Smooth muscle cell (in vitro differentiated cells): ENCODE data around the gene BTNL9. TPM values are rescaled to one million over a fixed set of nuclear protein-coding genes. Genes with fewer than 3 reads are reported as not detected.
"Not testable (repeated sequence)": the region's sequence is repeated elsewhere in the genome, so short reads cannot be mapped to it uniquely, and the experiment has no call there.

Experiments
- DNase-seq: peaks from one replicate; lab custom pipeline; 2025; ENCODE audit not compliant: unreplicated experiment; lab: John Stamatoyannopoulos, UW
- H2AFZ ChIP-seq: fragments of 200-600 bp; sonication (generic); 2 replicates; pipeline ENCODE4 v1.6.0; 2016; ENCODE audit warnings: antibody characterized with exemption, low read depth, mild to moderate bottlenecking
- H3F3A ChIP-seq: fragments of 200-600 bp; sonication (generic); 2 replicates; pipeline ENCODE4 v1.6.0; 2017; ENCODE audit warnings: antibody characterized with exemption, low read depth
- H3K27ac ChIP-seq: fragments of 200-600 bp; sonication (generic); 2 replicates; pipeline ENCODE4 v1.5.1; 2016; ENCODE audit warnings: low read depth, mild to moderate bottlenecking
- H3K27me3 ChIP-seq: fragments of 200-600 bp; sonication (generic); 2 replicates; pipeline ENCODE4 v1.6.1; 2016; ENCODE audit warnings: low read depth, mild to moderate bottlenecking
- H3K36me3 ChIP-seq: fragments of 200-600 bp; sonication (generic); 2 replicates; pipeline ENCODE4 v1.5.1; 2016; ENCODE audit warnings: low read depth
- H3K4me1 ChIP-seq: fragments of 200-600 bp; sonication (generic); 2 replicates; pipeline ENCODE4 v1.5.1; 2016; ENCODE audit warnings: low read depth
- H3K4me2 ChIP-seq: fragments of 200-600 bp; sonication (generic); 2 replicates; pipeline ENCODE4 v1.6.0; 2016; ENCODE audit warnings: mild to moderate bottlenecking
- H3K4me3 ChIP-seq: fragments of 200-600 bp; sonication (generic); 2 replicates; pipeline ENCODE4 v1.5.1; 2016; ENCODE audit warnings: mild to moderate bottlenecking
- H3K79me2 ChIP-seq: fragments of 200-600 bp; sonication (generic); 2 replicates; pipeline ENCODE4 v1.6.0; 2016; ENCODE audit warnings: low read depth, mild to moderate bottlenecking
- H3K9ac ChIP-seq: fragments of 200-600 bp; sonication (generic); 2 replicates; pipeline ENCODE4 v1.6.0; 2016; ENCODE audit warnings: low read depth
- H3K9me3 ChIP-seq: fragments of 200-600 bp; sonication (generic); replicated peaks from 2 replicates; pipeline ENCODE4 v1.5.1; 2016; ENCODE audit warnings: low read depth
- H4K20me1 ChIP-seq: fragments of 200-600 bp; sonication (generic); 2 replicates; pipeline ENCODE4 v1.6.0; 2016; ENCODE audit warnings: low read depth
- WGBS: methylation state at CpG from one replicate; pipeline ENCODE4 v1.1.7; 2016; ENCODE audit warnings: low lambda C conversion rate; 5-methylcytosine and 5-hydroxymethylcytosine counted together
- polyA plus RNA-seq: library from polyadenylated mRNA; unstranded; fragments of >200 nt; fragmentation: Nextera tagmentation; extraction: Ambion mirVana; gene quantifications from 2 replicates; pipeline ENCODE4 v1.2.1, GENCODE V29; 2016
- total RNA-seq: library from RNA; depleted of rRNA; stranded (reverse); fragments of >200 nt; gene quantifications from 2 replicates; pipeline ENCODE4 v1.2.3, GENCODE V29; 2014
- TF ChIP-seq, protein P1 (sequence below): fragments of 200-600 bp; sonication (generic); IDR thresholded peaks from 2 replicates; pipeline ENCODE4 v1.5.1; 2017; ENCODE audit warnings: borderline replicate concordance, mild to moderate bottlenecking, antibody characterized with exemption; ENCODE audit not compliant: insufficient read depth, poor library complexity, severe bottlenecking

BTNL9 gene
- total and polyA plus RNA-seq, 2 experiments from 2014 or later = not detected

DNA sequence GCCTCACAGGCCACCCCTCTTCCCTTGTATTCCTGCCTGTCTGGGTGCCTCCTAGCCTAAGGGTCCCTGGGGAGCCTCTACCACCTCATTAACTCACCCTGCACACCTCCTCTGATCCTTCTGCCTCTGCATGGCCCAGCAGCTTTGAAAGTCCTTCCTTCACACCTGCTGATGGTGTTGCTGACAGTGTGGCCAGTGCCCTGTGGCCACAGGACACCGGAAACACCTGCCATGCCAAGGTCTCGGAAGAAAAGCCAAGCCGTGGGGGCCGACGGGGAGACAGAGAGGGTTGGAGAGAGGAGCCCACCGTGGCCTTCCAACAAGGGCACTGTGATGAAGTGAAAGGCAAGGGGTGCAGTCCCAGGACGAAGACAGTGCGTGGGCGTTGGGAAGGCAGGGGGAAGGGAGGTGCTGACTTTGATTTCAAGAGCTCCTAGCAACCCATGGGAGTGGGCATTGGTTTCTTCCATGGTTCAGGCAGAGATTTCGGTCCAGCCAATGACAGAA lies 4.1 kb downstream of the BTNL9 start:
- H4K20me1 ChIP-seq = no peaks in the 10 kb centered on the region
- H3K36me3 ChIP-seq = no peaks in the 10 kb centered on the region
- H3K4me1 ChIP-seq = no peaks in the 10 kb centered on the region
- TF ChIP-seq, protein P1, sequence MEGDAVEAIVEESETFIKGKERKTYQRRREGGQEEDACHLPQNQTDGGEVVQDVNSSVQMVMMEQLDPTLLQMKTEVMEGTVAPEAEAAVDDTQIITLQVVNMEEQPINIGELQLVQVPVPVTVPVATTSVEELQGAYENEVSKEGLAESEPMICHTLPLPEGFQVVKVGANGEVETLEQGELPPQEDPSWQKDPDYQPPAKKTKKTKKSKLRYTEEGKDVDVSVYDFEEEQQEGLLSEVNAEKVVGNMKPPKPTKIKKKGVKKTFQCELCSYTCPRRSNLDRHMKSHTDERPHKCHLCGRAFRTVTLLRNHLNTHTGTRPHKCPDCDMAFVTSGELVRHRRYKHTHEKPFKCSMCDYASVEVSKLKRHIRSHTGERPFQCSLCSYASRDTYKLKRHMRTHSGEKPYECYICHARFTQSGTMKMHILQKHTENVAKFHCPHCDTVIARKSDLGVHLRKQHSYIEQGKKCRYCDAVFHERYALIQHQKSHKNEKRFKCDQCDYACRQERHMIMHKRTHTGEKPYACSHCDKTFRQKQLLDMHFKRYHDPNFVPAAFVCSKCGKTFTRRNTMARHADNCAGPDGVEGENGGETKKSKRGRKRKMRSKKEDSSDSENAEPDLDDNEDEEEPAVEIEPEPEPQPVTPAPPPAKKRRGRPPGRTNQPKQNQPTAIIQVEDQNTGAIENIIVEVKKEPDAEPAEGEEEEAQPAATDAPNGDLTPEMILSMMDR = no peak
- no peaks in the 10 kb centered on the region for H3K9me3 ChIP-seq
- peaks cover 48% of the 10 kb centered on the region for H3K27me3 ChIP-seq
- no peak overlapping the region for H3K4me3 ChIP-seq
- no peak overlapping the region for H2AFZ ChIP-seq
- DNase-seq = no peak
- WGBS = 90% methylated on average over 10 of the region's 10 CpGs
- no peaks in the 10 kb centered on the region for H3K79me2 ChIP-seq
- no peak overlapping the region for H3K9ac ChIP-seq
- H3F3A ChIP-seq = no peaks in the 10 kb centered on the region
- no peak overlapping the region for H3K4me2 ChIP-seq
- no peak overlapping the region for H3K27ac ChIP-seq

DNA sequence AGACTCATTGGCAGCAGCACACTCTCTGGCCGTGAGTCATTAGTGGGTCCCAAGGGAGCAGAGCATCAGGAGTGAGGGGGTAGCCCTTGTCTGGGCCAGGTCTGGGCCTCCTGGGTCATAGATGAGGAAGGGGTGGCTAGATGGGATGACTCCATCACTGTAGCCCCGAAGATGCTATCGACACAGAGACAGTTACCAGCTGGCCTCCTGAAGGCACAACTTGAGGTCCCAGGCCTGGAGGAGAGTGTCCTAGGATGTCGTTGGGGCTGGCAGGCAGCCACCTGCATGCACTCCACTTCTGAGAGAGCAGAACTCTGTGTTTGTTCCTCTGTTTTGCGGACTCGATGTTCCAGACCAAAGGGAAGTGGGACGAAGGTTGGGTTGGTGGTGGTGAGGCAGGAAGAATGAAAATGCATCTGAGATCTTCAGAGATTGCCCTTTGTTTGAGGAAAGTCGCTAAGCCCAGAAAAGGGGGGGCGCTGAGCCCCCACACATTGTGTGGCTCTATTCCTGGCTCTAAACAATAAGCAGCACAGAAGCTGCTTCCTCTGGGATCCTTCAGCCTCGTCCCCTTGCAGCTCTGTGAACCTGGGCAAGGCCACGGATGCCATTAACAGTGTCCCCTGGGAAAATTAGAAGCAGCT lies 4.7 kb downstream of the BTNL9 start:
- Histone ChIP-seq H4K20me1 (no peaks in the 10 kb centered on the region), H3K9me3 (no peaks in the 10 kb centered on the region), H3K79me2 (no peaks in the 10 kb centered on the region), H3K9ac (no peak overlapping the region), H3K4me2 (no peak overlapping the region), H3K4me1 (no peaks in the 10 kb centered on the region), H2AFZ (no peak overlapping the region), H3K4me3 (no peak overlapping the region), H3F3A (no peaks in the 10 kb centered on the region), H3K27ac (no peak overlapping the region), H3K27me3 (peaks cover 55% of the 10 kb centered on the region), H3K36me3 (no peaks in the 10 kb centered on the region)
- DNase-seq = no peak
- 81% methylated on average over 11 of the region's 11 CpGs for WGBS
- TF ChIP-seq, protein P1 = no peak

DNA sequence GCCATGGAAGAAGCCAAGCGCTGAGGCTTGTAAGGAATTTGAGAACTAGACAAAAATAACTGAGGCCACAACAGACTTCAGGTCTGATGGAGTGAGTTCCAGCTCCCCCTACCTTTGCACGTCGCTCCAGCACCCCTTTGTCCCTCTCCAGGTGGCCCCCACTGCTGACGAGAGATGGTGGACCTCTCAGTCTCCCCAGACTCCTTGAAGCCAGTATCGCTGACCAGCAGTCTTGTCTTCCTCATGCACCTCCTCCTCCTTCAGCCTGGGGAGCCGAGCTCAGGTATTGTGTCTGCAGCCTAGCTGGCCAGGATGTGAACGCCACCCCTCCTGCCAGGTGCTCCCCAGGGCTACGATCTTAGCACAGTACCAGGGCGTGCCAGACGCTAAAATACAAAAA lies 5.2 kb downstream of the BTNL9 start:
- H3K9me3 ChIP-seq = no peaks in the 10 kb centered on the region
- no peak overlapping the region for H2AFZ ChIP-seq
- H3K27ac ChIP-seq = no peak overlapping the region
- H3F3A ChIP-seq = no peaks in the 10 kb centered on the region
- DNase-seq = no peak
- 81% methylated on average over 10 of the region's 10 CpGs for WGBS
- peaks cover 57% of the 10 kb centered on the region for H3K27me3 ChIP-seq
- H3K4me2 ChIP-seq = no peak overlapping the region
- H3K4me1 ChIP-seq = no peaks in the 10 kb centered on the region
- no peak overlapping the region for H3K4me3 ChIP-seq
- H3K9ac ChIP-seq = no peak overlapping the region
- no peaks in the 10 kb centered on the region for H3K79me2 ChIP-seq
- H4K20me1 ChIP-seq = no peaks in the 10 kb centered on the region
- TF ChIP-seq, protein P1 = no peak
- no peaks in the 10 kb centered on the region for H3K36me3 ChIP-seq

DNA sequence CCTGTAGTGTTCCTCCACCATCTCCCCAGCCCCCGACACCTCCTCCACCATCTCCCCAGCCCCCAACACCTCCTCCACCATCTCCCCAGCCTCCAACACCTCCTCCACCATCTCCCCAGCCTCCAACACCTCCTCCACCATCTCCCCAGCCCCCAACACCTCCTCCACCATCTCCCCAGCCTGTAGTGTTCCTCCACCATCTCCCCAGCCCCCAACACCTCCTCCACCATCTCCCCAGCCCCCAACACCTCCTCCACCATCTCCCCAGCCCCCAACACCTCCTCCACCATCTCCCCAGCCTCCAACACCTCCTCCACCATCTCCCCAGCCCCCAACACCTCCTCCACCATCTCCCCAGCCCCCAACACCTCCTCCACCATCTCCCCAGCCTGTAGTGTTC lies 5.8 kb downstream of the BTNL9 start:
- DNase-seq, H3K4me3 ChIP-seq, H3F3A ChIP-seq, H4K20me1 ChIP-seq, H3K9me3 ChIP-seq, H3K9ac ChIP-seq, H2AFZ ChIP-seq, H3K4me2 ChIP-seq, H3K79me2 ChIP-seq, H3K36me3 ChIP-seq, H3K27ac ChIP-seq, H3K4me1 ChIP-seq: not testable (repeated sequence)
- peaks cover 59% of the 10 kb centered on the region for H3K27me3 ChIP-seq
- no CpG with 5 or more reads among the region's 1 CpG for WGBS
